ENCODE measurements around the gene HSPA6. TPM values are rescaled to one million over a fixed set of nuclear protein-coding genes. Genes with fewer than 3 reads are reported as not detected.

HSPA6 gene
- polyA plus RNA-seq, 1 donor from 2014 or later = 3.8 TPM

DNA sequence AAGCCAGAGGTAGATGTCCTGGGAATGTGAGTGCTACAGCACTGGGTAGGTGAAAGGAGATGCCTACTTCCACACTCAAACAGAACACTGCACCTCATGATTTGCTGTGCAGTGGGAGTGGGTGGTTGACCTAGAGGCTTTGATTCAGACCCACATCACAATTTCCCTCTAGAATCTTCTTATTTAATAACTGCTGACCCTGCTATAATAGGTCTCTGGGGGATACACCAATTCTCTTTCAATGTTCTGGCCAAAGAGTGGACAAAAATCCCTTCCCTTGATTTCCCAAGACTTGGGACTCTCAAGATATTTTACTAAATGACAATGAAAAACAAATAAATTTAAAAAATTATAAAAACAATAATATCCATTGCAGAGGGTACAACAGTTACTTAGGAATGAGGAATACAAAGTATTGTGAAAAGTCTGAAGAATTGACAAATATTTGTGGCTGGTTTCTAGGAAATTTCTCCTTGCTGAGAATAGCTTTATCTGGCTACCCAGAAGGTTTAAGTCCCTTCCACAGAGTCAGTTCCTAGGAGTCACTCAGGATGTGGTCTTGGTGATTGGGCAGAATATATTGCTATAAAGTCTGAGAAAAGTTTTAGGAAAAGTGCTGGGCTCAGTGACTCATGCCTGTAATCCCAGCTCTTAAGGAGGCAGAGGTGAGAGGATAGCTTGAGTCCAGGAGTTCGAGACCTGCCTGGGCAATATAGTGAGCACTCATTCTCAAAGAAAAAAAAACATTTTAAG is 21.5 kb upstream of the HSPA6 start:
- no peaks in the 10 kb centered on the region for H4K20me1 ChIP-seq (ENCODE audit: insufficient read depth)
- H3K79me2 ChIP-seq (replicated peaks; ENCODE audit: insufficient read depth, low read length) = no peaks in the 10 kb centered on the region
- no peaks in the 10 kb centered on the region for H3K9me3 ChIP-seq (ENCODE audit: low read length)
- H3K9me2 ChIP-seq (ENCODE audit: insufficient read depth, low read length) = no peaks in the 10 kb centered on the region
- no peaks in the 10 kb centered on the region for H3K36me3 ChIP-seq (ENCODE audit: insufficient read depth, low read length)
- no peak overlapping the region for H3K9ac ChIP-seq (ENCODE audit: low read length)
- no peak overlapping the region for H3K4me3 ChIP-seq (ENCODE audit: low read length)
- TF ChIP-seq RAD21 (conservative IDR thresholded peaks at IDR 0.05) (no peak), POLR2AphosphoS5 (IDR thresholded peaks at IDR 0.05) (no peak), SMC3 (conservative IDR thresholded peaks at IDR 0.05; ENCODE audit: poor library complexity) (no peak), MXI1 (conservative IDR thresholded peaks at IDR 0.05; ENCODE audit: poor library complexity, severe bottlenecking) (no peak)
- no peak overlapping the region for H3K4me2 ChIP-seq (ENCODE audit: low read length)
- H3K27me3 ChIP-seq (ENCODE audit: insufficient read depth, low read depth, low read length) = peaks cover 12% of the 10 kb centered on the region
- no peak overlapping the region for H3K27ac ChIP-seq (ENCODE audit: low read length)
- no peak overlapping the region for H2AFZ ChIP-seq (ENCODE audit: low read depth, low read length)
- no peaks in the 10 kb centered on the region for H3F3A ChIP-seq (ENCODE audit: insufficient read depth, low read length, poor library complexity, severe bottlenecking)

- no peaks in the 10 kb centered on the region for H3F3A ChIP-seq (ENCODE audit: insufficient read depth, low read length, poor library complexity, severe bottlenecking)
- H3K27ac ChIP-seq (ENCODE audit: low read length) = no peak overlapping the region
- H3K4me2 ChIP-seq (ENCODE audit: low read length) = no peak overlapping the region
- H3K79me2 ChIP-seq (replicated peaks; ENCODE audit: insufficient read depth, low read length) = no peaks in the 10 kb centered on the region
- peaks cover 12% of the 10 kb centered on the region for H3K27me3 ChIP-seq (ENCODE audit: insufficient read depth, low read depth, low read length)
- no peak for TF ChIP-seq TAF1 (IDR thresholded peaks at IDR 0.05; ENCODE audit: low read depth)
- TF ChIP-seq, protein P1, sequence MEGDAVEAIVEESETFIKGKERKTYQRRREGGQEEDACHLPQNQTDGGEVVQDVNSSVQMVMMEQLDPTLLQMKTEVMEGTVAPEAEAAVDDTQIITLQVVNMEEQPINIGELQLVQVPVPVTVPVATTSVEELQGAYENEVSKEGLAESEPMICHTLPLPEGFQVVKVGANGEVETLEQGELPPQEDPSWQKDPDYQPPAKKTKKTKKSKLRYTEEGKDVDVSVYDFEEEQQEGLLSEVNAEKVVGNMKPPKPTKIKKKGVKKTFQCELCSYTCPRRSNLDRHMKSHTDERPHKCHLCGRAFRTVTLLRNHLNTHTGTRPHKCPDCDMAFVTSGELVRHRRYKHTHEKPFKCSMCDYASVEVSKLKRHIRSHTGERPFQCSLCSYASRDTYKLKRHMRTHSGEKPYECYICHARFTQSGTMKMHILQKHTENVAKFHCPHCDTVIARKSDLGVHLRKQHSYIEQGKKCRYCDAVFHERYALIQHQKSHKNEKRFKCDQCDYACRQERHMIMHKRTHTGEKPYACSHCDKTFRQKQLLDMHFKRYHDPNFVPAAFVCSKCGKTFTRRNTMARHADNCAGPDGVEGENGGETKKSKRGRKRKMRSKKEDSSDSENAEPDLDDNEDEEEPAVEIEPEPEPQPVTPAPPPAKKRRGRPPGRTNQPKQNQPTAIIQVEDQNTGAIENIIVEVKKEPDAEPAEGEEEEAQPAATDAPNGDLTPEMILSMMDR (IDR thresholded peaks at IDR 0.05; ENCODE audit: poor library complexity, severe bottlenecking) = no peak
- no peak for TF ChIP-seq EZH2 (IDR thresholded peaks at IDR 0.05; ENCODE audit: borderline replicate concordance, insufficient read depth, low read length, poor library complexity, severe bottlenecking)
- H3K36me3 ChIP-seq (ENCODE audit: insufficient read depth, low read length) = no peaks in the 10 kb centered on the region
- no peak overlapping the region for H3K4me3 ChIP-seq (ENCODE audit: low read length)
- H2AFZ ChIP-seq (ENCODE audit: low read depth, low read length) = no peak overlapping the region
- no peak overlapping the region for H3K9ac ChIP-seq (ENCODE audit: low read length)
- no peaks in the 10 kb centered on the region for H4K20me1 ChIP-seq (ENCODE audit: insufficient read depth)
- H3K9me3 ChIP-seq (ENCODE audit: low read length) = no peaks in the 10 kb centered on the region
- no peaks in the 10 kb centered on the region for H3K9me2 ChIP-seq (ENCODE audit: insufficient read depth, low read length)
Measured at GRCh38 chr1:161503394-161503748, 21.0 kb upstream of the HSPA6 start.

GRCh38 chr1:161505686-161506085 is 18.7 kb upstream of the HSPA6 start:
- Histone ChIP-seq H3K9me2 (ENCODE audit: insufficient read depth, low read length) (no peaks in the 10 kb centered on the region), H3F3A (ENCODE audit: insufficient read depth, low read length, poor library complexity, severe bottlenecking) (no peaks in the 10 kb centered on the region), H3K79me2 (replicated peaks; ENCODE audit: insufficient read depth, low read length) (no peaks in the 10 kb centered on the region), H3K4me3 (ENCODE audit: low read length) (no peak overlapping the region), H2AFZ (ENCODE audit: low read depth, low read length) (no peak overlapping the region), H3K36me3 (ENCODE audit: insufficient read depth, low read length) (no peaks in the 10 kb centered on the region), H3K9me3 (ENCODE audit: low read length) (no peaks in the 10 kb centered on the region), H3K27ac (ENCODE audit: low read length) (no peak overlapping the region), H3K9ac (ENCODE audit: low read length) (no peak overlapping the region), H4K20me1 (ENCODE audit: insufficient read depth) (no peaks in the 10 kb centered on the region), H3K4me2 (ENCODE audit: low read length) (no peak overlapping the region), H3K27me3 (ENCODE audit: insufficient read depth, low read depth, low read length) (peaks cover 6% of the 10 kb centered on the region)
- TF ChIP-seq, protein P2, sequence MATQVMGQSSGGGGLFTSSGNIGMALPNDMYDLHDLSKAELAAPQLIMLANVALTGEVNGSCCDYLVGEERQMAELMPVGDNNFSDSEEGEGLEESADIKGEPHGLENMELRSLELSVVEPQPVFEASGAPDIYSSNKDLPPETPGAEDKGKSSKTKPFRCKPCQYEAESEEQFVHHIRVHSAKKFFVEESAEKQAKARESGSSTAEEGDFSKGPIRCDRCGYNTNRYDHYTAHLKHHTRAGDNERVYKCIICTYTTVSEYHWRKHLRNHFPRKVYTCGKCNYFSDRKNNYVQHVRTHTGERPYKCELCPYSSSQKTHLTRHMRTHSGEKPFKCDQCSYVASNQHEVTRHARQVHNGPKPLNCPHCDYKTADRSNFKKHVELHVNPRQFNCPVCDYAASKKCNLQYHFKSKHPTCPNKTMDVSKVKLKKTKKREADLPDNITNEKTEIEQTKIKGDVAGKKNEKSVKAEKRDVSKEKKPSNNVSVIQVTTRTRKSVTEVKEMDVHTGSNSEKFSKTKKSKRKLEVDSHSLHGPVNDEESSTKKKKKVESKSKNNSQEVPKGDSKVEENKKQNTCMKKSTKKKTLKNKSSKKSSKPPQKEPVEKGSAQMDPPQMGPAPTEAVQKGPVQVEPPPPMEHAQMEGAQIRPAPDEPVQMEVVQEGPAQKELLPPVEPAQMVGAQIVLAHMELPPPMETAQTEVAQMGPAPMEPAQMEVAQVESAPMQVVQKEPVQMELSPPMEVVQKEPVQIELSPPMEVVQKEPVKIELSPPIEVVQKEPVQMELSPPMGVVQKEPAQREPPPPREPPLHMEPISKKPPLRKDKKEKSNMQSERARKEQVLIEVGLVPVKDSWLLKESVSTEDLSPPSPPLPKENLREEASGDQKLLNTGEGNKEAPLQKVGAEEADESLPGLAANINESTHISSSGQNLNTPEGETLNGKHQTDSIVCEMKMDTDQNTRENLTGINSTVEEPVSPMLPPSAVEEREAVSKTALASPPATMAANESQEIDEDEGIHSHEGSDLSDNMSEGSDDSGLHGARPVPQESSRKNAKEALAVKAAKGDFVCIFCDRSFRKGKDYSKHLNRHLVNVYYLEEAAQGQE (IDR thresholded peaks at IDR 0.05; ENCODE audit: borderline replicate concordance) = no peak
- TF ChIP-seq MXI1 (conservative IDR thresholded peaks at IDR 0.05; ENCODE audit: poor library complexity, severe bottlenecking) (no peak), EZH2 (IDR thresholded peaks at IDR 0.05; ENCODE audit: borderline replicate concordance, insufficient read depth, low read length, poor library complexity, severe bottlenecking) (no peak), TAF1 (IDR thresholded peaks at IDR 0.05; ENCODE audit: low read depth) (no peak), EP300 (conservative IDR thresholded peaks at IDR 0.05; ENCODE audit: poor library complexity, severe bottlenecking) (no peak), POLR2AphosphoS5 (IDR thresholded peaks at IDR 0.05) (no peak), RAD21 (conservative IDR thresholded peaks at IDR 0.05) (no peak), SMC3 (conservative IDR thresholded peaks at IDR 0.05; ENCODE audit: poor library complexity) (no peak)
- TF ChIP-seq, protein P1 (IDR thresholded peaks at IDR 0.05; ENCODE audit: poor library complexity, severe bottlenecking) = no peak

All from neural cell (in vitro differentiated cells).